Measurements from ENCODE around the gene BAK1.

The BAK1 gene

DNA sequence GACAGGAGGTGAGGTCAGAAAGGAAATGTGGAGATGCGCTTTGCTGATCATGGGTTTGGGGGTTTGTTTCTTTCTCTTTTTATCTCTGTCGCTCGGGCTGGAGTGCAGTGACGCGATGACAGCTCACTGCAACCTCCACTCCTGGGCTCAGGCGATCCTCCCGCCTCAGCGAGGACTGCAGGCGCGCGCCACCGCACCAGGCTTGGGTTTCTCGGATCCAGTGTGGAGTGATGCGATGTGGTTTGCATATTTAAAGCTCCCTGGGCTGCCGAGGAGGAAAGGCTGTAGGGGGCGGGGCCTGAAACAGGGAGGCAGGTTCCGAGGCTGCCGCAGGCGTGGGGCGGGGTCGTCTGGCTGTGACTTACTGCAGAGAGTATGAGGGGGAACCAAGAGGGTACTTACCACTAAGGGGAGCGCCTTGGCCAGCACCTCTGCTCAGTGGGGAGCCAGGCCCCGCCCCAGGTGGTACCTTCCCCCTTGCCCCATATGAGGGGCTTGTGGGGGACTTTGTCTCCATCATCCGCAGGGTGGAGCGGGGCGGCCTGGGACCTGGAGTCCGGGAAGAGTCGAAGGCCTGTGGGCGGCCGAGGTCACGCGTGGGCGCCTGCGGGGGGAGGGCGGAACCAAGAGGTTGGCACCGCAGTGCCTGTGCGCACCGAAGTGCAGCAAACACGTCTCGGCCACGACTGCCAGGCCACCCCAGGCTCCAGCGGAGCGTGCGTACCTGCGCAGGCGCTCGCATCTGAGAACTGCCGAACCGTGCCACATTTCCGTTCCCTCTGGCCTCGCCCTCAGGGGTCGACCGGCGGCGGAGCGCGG is 12.7 kb upstream of the BAK1 start:
- Histone ChIP-seq H3K36me3 (replicated peaks) (no peaks in the 10 kb centered on the region), H3K27me3 (replicated peaks) (no peaks in the 10 kb centered on the region), H3K4me3 (ENCODE audit: low read depth, low read length) (peak overlapping the region; percentile 35), H3K27ac (no peak overlapping the region)
- TF ChIP-seq, protein P1, sequence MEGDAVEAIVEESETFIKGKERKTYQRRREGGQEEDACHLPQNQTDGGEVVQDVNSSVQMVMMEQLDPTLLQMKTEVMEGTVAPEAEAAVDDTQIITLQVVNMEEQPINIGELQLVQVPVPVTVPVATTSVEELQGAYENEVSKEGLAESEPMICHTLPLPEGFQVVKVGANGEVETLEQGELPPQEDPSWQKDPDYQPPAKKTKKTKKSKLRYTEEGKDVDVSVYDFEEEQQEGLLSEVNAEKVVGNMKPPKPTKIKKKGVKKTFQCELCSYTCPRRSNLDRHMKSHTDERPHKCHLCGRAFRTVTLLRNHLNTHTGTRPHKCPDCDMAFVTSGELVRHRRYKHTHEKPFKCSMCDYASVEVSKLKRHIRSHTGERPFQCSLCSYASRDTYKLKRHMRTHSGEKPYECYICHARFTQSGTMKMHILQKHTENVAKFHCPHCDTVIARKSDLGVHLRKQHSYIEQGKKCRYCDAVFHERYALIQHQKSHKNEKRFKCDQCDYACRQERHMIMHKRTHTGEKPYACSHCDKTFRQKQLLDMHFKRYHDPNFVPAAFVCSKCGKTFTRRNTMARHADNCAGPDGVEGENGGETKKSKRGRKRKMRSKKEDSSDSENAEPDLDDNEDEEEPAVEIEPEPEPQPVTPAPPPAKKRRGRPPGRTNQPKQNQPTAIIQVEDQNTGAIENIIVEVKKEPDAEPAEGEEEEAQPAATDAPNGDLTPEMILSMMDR (IDR thresholded peaks at IDR 0.05; ENCODE audit: low read depth, low read length, missing control alignments) = no peak
- in situ Hi-C loops (cut with HindIII; ENCODE audit: low pct_ligation_motif_present, low sequenced_read_pairs) = no loop called here
- DNase-seq = no peak

DNA sequence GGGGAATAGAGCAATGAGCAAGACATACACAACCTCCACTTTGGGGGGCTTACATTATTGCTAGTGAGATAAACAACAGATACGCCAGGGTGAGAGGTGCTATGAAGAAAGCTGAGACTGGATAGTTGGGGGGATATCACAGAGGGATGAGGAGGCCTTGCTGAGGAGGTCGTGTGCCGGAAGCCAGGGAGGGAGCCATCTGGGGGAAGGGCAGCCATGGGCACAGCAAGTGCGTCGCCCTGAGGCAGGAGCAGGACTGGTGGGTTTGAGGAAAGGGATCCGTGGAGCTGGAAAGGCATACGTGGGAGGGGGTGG is 12.2 kb upstream of the BAK1 start:
- in situ Hi-C loops (cut with HindIII; ENCODE audit: low pct_ligation_motif_present, low sequenced_read_pairs) = no loop called here

DNA sequence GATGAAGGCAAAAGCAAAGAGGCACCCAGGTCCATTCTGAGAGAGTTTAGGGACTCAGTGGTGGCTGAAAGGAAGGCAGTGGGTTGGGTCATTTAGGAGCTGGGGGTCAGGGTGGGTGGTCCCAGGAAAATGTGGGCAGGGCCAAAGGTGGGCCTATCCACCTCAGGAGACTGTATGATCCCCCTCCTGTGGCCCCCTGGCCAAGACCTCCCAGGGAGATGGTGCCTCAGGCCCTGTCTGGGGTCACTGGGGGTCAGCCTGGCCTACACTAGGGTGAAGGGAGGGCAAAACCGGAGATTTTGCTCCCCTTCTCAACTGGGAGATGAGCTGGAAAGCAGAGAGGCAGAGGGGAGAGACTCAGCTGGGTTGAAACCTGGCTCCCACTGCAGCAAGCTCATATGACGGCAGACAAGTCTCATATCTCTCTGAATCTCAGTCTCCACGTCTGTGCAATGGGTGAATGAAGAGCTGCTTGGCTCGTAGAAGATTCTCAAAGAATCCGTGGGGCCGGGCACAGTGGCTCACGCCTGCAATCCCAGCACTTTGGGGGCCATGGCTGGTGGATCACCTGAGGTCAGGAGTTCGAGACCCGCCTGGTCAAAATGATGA is 11.5 kb upstream of the BAK1 start:
- Histone ChIP-seq H3K4me3 (ENCODE audit: low read depth, low read length) (no peak overlapping the region), H3K36me3 (replicated peaks) (no peaks in the 10 kb centered on the region), H3K27ac (no peak overlapping the region), H3K27me3 (replicated peaks) (no peaks in the 10 kb centered on the region)
- no peak for DNase-seq
- TF ChIP-seq, protein P1 (IDR thresholded peaks at IDR 0.05; ENCODE audit: low read depth, low read length, missing control alignments) = no peak
- in situ Hi-C loops (cut with HindIII; ENCODE audit: low pct_ligation_motif_present, low sequenced_read_pairs) = no loop called here

More for the DNA sequence above, 12.2 kb upstream of the BAK1 start:
- no peaks in the 10 kb centered on the region for H3K27me3 ChIP-seq (replicated peaks)
- H3K36me3 ChIP-seq (replicated peaks) = no peaks in the 10 kb centered on the region
- no peak for DNase-seq
- TF ChIP-seq, protein P1 (IDR thresholded peaks at IDR 0.05; ENCODE audit: low read depth, low read length, missing control alignments) = no peak
- H3K4me3 ChIP-seq (ENCODE audit: low read depth, low read length) = no peak overlapping the region
- H3K27ac ChIP-seq = no peak overlapping the region

DNA sequence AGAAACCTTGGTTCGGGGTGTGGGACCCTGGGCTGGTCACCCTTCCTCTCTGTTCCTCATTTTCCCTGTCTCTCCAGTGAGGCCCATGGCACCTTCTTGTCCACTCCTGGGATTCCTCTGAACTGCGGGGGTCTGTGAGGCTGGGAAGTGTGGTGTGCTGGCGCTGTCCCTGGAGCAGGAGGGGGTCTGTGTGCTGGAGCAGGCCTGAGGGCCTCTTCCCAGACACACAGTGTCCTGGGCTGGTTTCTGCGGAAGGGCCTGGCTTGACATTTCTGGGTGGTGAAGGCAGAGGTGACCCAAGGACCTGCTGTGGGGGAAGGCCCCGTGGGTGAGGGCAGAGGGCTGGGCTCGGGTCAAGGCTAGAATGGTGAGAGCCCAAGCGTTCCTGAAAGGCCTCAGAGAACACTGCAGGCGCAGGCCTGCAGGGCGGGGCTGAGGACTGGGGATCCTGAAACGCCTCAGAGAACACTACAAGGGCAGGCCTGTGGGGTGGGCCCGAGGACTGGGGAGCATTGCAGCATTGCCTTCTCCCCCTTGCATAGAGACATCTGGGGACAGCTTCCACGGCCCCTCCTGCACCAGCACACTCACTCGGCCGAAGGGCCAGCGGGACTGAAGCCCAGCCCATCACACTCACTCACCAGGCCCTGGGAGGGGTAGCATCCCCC is 10.6 kb upstream of the BAK1 start:
- no peaks in the 10 kb centered on the region for H3K27me3 ChIP-seq (replicated peaks)
- no peaks in the 10 kb centered on the region for H3K36me3 ChIP-seq (replicated peaks)
- no peak overlapping the region for H3K27ac ChIP-seq
- no peak for DNase-seq
- TF ChIP-seq, protein P1 (IDR thresholded peaks at IDR 0.05; ENCODE audit: low read depth, low read length, missing control alignments) = no peak
- no peak overlapping the region for H3K4me3 ChIP-seq (ENCODE audit: low read depth, low read length)
- in situ Hi-C loops (cut with HindIII; ENCODE audit: low pct_ligation_motif_present, low sequenced_read_pairs) = no loop called here

DNA sequence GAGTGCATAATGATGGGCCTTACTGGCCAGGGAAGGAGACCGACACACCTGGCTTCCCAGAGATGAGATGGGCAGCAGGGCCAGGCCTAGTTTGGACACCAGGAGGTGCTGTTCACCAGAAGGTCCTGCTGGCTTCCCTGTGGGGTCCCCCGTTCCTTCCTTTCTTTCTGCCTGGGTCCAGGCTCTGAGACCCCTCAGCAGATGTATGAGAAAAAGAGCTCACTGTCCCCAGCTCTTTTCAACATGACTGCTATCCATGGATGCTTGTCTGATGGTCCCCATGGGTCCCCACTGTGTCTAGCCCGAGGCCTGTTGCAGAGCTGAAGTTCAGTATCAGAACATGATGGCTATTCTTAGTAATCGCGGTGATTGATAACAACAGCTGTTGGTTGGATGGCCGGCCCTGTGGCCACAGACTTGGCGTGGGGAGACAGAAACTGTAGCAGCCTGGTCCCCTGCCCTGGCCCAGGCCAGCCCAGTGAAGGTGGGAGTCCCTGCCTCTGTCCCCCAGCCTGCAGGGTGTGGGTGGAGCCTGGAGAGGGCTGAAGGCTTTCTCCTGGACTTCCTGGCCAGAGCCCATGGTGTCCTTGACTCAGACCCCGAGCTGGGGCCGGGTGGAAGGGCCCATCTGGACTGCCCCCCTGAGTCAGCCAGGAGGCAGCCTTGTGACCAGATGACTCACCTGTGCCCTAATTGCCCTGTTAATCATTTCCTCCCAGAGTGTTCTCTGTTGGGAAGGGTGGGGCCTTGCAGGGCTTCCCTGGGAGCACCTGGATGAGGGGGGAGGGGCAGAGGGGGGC is 9.9 kb upstream of the BAK1 start:
- H3K4me3 ChIP-seq (ENCODE audit: low read depth, low read length) = no peak overlapping the region
- H3K36me3 ChIP-seq (replicated peaks) = no peaks in the 10 kb centered on the region
- H3K27ac ChIP-seq = no peak overlapping the region
- DNase-seq = peak; percentile 41
- TF ChIP-seq, protein P1 (IDR thresholded peaks at IDR 0.05; ENCODE audit: low read depth, low read length, missing control alignments) = peak; percentile 97
- in situ Hi-C loops (cut with HindIII; ENCODE audit: low pct_ligation_motif_present, low sequenced_read_pairs) = no loop called here
- H3K27me3 ChIP-seq (replicated peaks) = no peaks in the 10 kb centered on the region
